HG03139 (cell line): ENCODE measurements around the gene CDCA7.
A peak's percentile ranks its signal among the peaks of the same experiment; 100 is the strongest.
"Not testable (repeated sequence)": the region's sequence is repeated elsewhere in the genome, so short reads cannot be mapped to it uniquely, and the experiment has no call there.

ENCODE experiments used
- ATAC-seq: cut with Tn5 transposase; IDR thresholded peaks from one replicate; pipeline ENCODE4 v1.9.1; 2021; ENCODE audit not compliant: unreplicated experiment

The CDCA7 gene

GRCh38 chr2:173354582-173355131, at the start of gene CDCA7:
Gene CDCA7, plus strand, starts transcription at chr2:173354872. Its CDS starts 92 bp downstream, at chr2:173354964.
- ATAC-seq: peak; percentile 53

GRCh38 chr2:173305303-173305702, 49.4 kb upstream of the CDCA7 start:
- ATAC-seq: no peak

DNA sequence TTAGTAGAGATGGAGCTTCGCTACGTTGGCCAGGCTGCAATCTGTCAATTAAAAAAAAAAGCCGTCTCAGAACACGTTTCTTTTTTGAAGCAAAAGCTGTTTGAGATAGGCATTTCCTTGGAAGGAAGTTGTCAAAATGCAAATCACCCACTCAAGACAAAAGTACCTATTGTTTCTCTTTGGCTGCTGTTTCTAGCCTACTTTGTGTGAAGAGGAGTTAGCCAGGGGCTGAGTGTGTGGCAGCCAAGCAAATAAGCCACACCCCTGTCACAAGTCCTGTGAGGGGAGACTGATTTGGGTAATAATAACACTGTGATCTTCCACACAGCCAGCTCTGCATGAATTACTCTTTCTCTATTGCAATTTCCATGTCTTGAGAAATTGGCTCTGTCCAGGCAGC, 47.4 kb upstream of the CDCA7 start:
- no peak for ATAC-seq

- ATAC-seq: not testable (repeated sequence)
Measured at GRCh38 chr2:173309370-173309769, 45.3 kb upstream of the CDCA7 start.

DNA sequence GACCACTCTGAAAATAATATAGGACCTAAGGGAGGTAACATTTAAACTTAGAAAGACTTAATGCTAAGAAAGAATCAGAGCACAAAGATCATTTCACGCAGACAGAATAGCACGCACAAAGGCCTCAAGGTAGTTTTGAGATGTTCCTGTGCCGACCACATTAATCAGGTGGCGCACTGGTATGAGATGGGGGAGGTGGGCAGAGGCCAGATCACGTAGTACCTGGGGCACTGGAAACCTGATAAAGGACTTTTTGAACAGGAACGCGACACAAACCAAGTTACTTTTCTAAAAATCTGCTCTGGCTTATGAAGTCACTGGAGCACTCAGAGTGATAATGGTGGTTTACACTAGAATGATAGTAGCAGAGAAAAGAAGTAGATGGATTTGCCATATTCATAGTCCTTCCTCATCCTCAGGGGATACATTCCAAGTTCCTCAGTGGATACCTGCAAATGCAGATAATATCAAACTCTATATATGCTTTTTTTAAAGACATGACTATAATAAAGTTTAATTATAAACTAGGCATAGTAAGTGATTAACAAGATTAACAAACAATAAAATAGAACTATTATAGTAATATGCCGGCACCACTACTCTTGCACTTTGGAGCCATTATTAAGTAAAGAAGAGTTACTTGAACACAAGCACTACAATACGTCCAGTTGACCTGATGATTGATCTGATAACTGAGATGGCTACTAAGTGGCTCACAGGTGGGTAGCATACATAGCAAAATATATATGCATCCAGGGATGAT, 42.6 kb upstream of the CDCA7 start:
- no peak for ATAC-seq

DNA sequence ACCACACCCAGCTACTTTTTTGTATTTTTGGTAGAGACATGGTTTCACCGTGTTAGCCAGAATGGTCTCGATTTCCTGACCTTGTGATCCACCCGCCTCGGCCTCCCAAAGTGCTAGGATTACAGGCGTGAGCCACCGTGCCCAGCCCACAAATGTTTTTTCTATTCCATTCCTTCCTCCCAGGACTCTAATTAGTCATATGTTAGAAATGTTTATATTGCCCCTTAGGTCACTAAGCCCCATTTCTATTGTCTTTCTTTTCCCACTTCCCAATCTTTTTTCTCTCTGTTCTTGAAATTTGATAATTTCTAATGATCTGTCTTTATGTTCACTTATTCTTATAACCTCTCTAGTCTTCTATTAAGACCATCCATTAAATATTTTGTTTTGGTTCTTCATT, 31.3 kb upstream of the CDCA7 start:
- no peak for ATAC-seq

GRCh38 chr2:173326806-173327205, 27.9 kb upstream of the CDCA7 start:
- no peak for ATAC-seq

GRCh38 chr2:173327421-173327820, 27.3 kb upstream of the CDCA7 start:
- no peak for ATAC-seq

DNA sequence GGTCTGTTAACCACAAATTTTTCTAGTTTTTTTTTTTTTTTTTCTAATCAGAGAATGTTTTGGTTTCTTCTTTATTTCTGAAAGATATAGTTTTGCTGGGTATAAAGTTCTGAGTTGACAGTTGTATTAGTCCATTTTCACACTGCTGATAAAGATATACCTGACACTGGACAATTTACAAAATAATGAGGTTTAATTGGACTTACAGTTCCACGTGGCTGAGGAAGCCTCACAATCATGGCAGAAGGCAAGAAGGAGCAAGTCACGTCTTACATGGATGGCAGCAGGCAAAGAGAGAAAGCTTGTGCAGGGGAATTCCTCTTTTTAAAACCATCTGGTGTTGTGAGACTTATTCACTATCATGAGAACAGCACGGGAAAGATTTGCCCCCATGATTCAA, 21.7 kb upstream of the CDCA7 start:
- not testable (repeated sequence) for ATAC-seq

DNA sequence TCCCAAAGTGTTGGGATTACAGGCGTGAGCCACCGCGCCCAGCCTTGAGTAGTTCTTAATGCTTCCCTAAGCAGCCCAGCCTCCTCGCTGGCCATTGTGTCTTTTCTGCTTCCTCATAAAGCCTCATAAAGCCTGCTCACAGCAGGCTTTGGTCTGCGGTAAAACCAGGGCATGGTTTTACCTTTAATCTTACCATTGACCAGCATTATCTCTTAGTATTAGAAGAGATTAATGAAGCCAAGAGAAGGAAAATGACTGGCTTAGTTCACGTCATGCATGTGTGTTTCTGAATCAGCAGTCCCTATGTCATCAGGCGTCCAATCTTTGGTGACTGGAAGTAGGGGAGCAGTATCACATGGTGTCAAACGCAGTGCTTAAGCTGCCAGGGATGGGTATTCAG, 14.9 kb upstream of the CDCA7 start:
- no peak for ATAC-seq

GRCh38 chr2:173343921-173344320, 10.8 kb upstream of the CDCA7 start:
- ATAC-seq: no peak

- ATAC-seq: no peak
Measured at GRCh38 chr2:173346035-173346434, 8.6 kb upstream of the CDCA7 start.

DNA sequence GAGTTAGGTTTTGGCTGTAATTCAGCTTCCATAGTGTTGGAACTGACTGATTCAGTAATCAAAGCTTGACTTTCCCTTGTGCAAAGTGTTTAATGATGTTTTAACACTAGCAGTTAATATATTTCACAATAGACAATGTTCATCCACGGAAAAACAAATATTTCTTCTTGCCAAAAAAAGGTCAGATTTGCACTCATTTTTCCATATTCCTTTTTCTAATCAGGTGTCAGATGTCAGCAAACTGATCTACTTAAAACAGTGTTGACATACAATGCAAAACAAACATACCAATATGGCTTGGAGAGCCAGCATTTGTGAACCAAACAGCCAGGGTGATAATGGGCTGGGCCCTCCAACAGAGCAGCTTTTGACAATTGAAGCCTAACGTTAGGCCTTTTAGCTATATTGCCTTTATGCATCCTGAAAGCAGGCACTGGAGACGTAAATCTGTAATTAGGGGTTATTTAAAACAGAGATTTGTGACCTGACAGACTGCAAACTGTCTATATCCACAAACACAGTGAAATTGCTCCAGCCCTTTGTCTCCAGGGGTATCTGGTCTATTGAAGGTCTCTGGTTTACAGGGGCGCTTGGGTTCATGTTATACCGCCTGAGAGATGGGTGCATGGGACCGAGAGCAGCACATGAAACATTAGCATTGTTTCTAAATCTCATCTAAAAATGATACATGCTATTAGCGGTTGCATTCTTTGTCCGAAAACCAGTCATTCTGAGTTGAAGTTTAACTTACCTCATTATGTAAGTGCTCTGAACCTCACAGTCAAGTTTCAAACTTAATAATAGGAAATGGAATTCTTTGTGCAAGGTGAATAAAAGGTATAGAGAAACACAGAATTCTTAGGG, 7.1 kb upstream of the CDCA7 start:
- no peak for ATAC-seq

GRCh38 chr2:173349287-173349686, 5.4 kb upstream of the CDCA7 start:
- ATAC-seq: no peak

DNA sequence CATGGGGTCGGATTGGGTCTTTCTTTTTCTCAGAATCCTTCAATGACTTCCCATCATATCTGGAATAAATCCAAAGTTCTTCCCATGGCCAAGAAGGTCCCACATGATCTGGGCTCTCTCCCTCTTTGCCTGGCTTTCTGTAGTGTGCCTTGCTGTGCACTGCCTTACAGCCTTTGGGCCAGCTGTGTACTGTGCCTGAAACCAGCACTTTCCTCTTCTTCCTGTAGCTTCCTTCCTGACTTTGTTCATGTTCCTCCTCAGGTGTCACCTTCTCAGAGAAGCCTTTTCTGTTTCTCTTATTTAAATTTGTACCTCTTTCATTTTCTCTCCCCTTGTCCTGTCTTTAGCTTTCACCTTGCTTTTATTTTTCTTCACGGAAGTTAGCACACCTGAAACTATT, 4.3 kb upstream of the CDCA7 start:
- no peak for ATAC-seq

DNA sequence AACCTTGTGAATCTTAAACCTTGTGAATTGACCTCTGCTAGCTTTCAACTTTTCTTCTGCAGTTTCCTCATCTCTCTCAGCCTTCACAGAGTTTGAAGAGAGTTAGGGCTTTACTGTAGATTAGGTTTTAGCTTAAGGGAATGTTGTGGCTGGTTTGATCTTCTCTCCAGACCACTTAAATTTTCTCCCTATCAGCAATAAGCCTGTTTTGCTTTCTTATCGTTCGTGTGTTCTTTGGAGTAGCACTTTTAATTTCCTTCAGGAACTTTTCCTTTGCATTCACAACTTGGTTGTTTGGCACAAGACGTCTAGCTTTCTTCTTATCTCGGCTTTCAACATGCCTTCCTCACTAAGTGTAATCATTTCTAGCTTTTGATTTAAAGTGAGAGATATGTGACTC, 2.8 kb upstream of the CDCA7 start:
- no peak for ATAC-seq

GRCh38 chr2:173353556-173353955, 1.1 kb upstream of the CDCA7 start:
- ATAC-seq: no peak

GRCh38 chr2:173354073-173354581, 545 bp upstream of the CDCA7 start:
- ATAC-seq: peak; percentile 44

- ATAC-seq: peak; percentile 29
Measured at GRCh38 chr2:173355132-173355865, 627 bp downstream of the CDCA7 start.

- no peak for ATAC-seq
Measured at GRCh38 chr2:173355866-173356508, 1.3 kb downstream of the CDCA7 start.
